Activated CD8-positive, alpha-beta T cell treated with anti-CD3 and anti-CD28 coated beads, Interleukin-2, amount 10 ng/mL, durations not matched to agents 7 days and 5 days (primary cell): ENCODE data around the gene DOK5. TPM values are rescaled to one million over a fixed set of nuclear protein-coding genes. Genes with fewer than 3 reads are reported as not detected.

Experiments used
- ATAC-seq: fragments of 150-1000 bp; cut with Tn5 transposase; one replicate; pipeline ENCODE4 v1.10.0; 2021; ENCODE audit warnings: moderate library complexity
- CTCF ChIA-PET: fragments of 350-600 bp; sonication (Branson Sonifier 250); formaldehyde crosslinking; loops from one replicate; lab custom pipeline; 2021; ENCODE audit warnings: antibody characterized with exemption; lab: Charles Lee
- POLR2A ChIA-PET: fragments of 350-600 bp; sonication (Branson Sonifier 250); formaldehyde crosslinking; loops from one replicate; lab custom pipeline; 2021; ENCODE audit warnings: antibody characterized with exemption; lab: Charles Lee
- DNase-seq: peaks from one replicate; pipeline ENCODE4 v3.0.0-alpha.2; 2020
- H3K27ac Mint-ChIP-seq: one replicate; pipeline ENCODE4 v1.8.0; 2021; ENCODE audit warnings: mild to moderate bottlenecking, mixed read lengths
- H3K27me3 Mint-ChIP-seq: one replicate; pipeline ENCODE4 v1.8.0; 2021; ENCODE audit warnings: low read depth, mixed read lengths
- H3K36me3 Mint-ChIP-seq: one replicate; pipeline ENCODE4 v1.8.0; 2021; ENCODE audit warnings: low read depth, mixed read lengths
- H3K4me1 Mint-ChIP-seq: one replicate; pipeline ENCODE4 v1.8.0; 2021; ENCODE audit warnings: low read depth, mixed read lengths
- H3K4me3 Mint-ChIP-seq: one replicate; pipeline ENCODE4 v1.8.0; 2021; ENCODE audit warnings: mild to moderate bottlenecking, mixed read lengths
- H3K9me3 Mint-ChIP-seq: one replicate; pipeline ENCODE4 v1.8.0; 2022; ENCODE audit warnings: mixed read lengths; ENCODE audit not compliant: insufficient read depth
- total RNA-seq, 2 experiments: library from RNA; stranded (reverse); gene quantifications; one replicate each; pipeline ENCODE4 v1.2.3, GENCODE V29; 2021

DOK5 gene
- total RNA-seq, 2 experiments from 2014 or later: not detected

GRCh38 chr20:54577637-54578036, 102.2 kb downstream of the DOK5 start:
- Mint-ChIP-seq H3K9me3 (no peaks in the 10 kb centered on the region), H3K36me3 (no peaks in the 10 kb centered on the region), H3K27ac (no peak overlapping the region), H3K4me3 (no peak overlapping the region), H3K27me3 (no peaks in the 10 kb centered on the region), H3K4me1 (no peaks in the 10 kb centered on the region)
- DNase-seq: no peak
- ATAC-seq: no peak
- CTCF ChIA-PET: no interaction called here
- POLR2A ChIA-PET: no interaction called here

- ChIA-PET CTCF (no interaction called here), POLR2A (no interaction called here)
- Mint-ChIP-seq H3K9me3 (no peaks in the 10 kb centered on the region), H3K4me1 (no peaks in the 10 kb centered on the region), H3K27ac (no peak overlapping the region), H3K4me3 (no peak overlapping the region), H3K36me3 (no peaks in the 10 kb centered on the region), H3K27me3 (no peaks in the 10 kb centered on the region)
- DNase-seq: no peak
- ATAC-seq: no peak
Observed at GRCh38 chr20:54585217-54585616, 109.8 kb downstream of the DOK5 start.

- CTCF ChIA-PET: no interaction called here
- Mint-ChIP-seq H3K9me3 (no peaks in the 10 kb centered on the region), H3K4me1 (no peaks in the 10 kb centered on the region), H3K27me3 (no peaks in the 10 kb centered on the region), H3K27ac (no peak overlapping the region), H3K36me3 (no peaks in the 10 kb centered on the region), H3K4me3 (no peak overlapping the region)
- POLR2A ChIA-PET: no interaction called here
- DNase-seq (no peak), ATAC-seq (no peak)
Observed at GRCh38 chr20:54587408-54587807, 112.0 kb downstream of the DOK5 start.

- no peak overlapping the region for H3K27ac Mint-ChIP-seq
Observed at GRCh38 chr20:54589402-54590030, 114.1 kb downstream of the DOK5 start.

GRCh38 chr20:54590856-54591255, 115.5 kb downstream of the DOK5 start:
- Mint-ChIP-seq H3K27ac (no peak overlapping the region), H3K36me3 (no peaks in the 10 kb centered on the region), H3K4me3 (no peak overlapping the region), H3K4me1 (no peaks in the 10 kb centered on the region), H3K9me3 (no peaks in the 10 kb centered on the region), H3K27me3 (no peaks in the 10 kb centered on the region)
- CTCF ChIA-PET: no interaction called here
- ATAC-seq (no peak), DNase-seq (no peak)
- POLR2A ChIA-PET: no interaction called here

More at GRCh38 chr20:54589402-54590030, 114.1 kb downstream of the DOK5 start:
- DNase-seq (no peak), ATAC-seq (no peak)
- Mint-ChIP-seq H3K4me1 (no peaks in the 10 kb centered on the region), H3K36me3 (no peaks in the 10 kb centered on the region), H3K9me3 (no peaks in the 10 kb centered on the region), H3K27me3 (no peaks in the 10 kb centered on the region), H3K4me3 (no peak overlapping the region)
- ChIA-PET POLR2A (no interaction called here), CTCF (no interaction called here)

- ATAC-seq: no peak
- Mint-ChIP-seq H3K9me3 (no peaks in the 10 kb centered on the region), H3K4me3 (no peak overlapping the region), H3K36me3 (no peaks in the 10 kb centered on the region), H3K27me3 (no peaks in the 10 kb centered on the region), H3K4me1 (no peaks in the 10 kb centered on the region), H3K27ac (no peak overlapping the region)
- POLR2A ChIA-PET: no interaction called here
- CTCF ChIA-PET: interaction anchor here (0.9 kb wide), 1 partner anchor 23 kb away, joined by 3 read pairs; no protein-coding TSS in a partner anchor
- DNase-seq: no peak
Observed at GRCh38 chr20:54596651-54597050, 121.3 kb downstream of the DOK5 start.

GRCh38 chr20:54598352-54598751, 123.0 kb downstream of the DOK5 start:
- H3K36me3 Mint-ChIP-seq: no peaks in the 10 kb centered on the region
- no peaks in the 10 kb centered on the region for H3K27me3 Mint-ChIP-seq
- DNase-seq: no peak
- H3K4me1 Mint-ChIP-seq: no peaks in the 10 kb centered on the region
- no peak for ATAC-seq
- CTCF ChIA-PET: no interaction called here
- H3K9me3 Mint-ChIP-seq: no peaks in the 10 kb centered on the region
- no peak overlapping the region for H3K27ac Mint-ChIP-seq
- POLR2A ChIA-PET: no interaction called here
- no peak overlapping the region for H3K4me3 Mint-ChIP-seq

GRCh38 chr20:54600634-54601033, 125.2 kb downstream of the DOK5 start:
- no peaks in the 10 kb centered on the region for H3K4me1 Mint-ChIP-seq
- ChIA-PET CTCF (no interaction called here), POLR2A (no interaction called here)
- no peaks in the 10 kb centered on the region for H3K27me3 Mint-ChIP-seq
- H3K27ac Mint-ChIP-seq: no peak overlapping the region
- no peak for DNase-seq
- ATAC-seq: no peak
- no peak overlapping the region for H3K4me3 Mint-ChIP-seq
- no peaks in the 10 kb centered on the region for H3K36me3 Mint-ChIP-seq
- no peaks in the 10 kb centered on the region for H3K9me3 Mint-ChIP-seq

GRCh38 chr20:54601831-54602515, 126.6 kb downstream of the DOK5 start:
- ChIA-PET POLR2A (no interaction called here), CTCF (interaction anchor here (0.6 kb wide), 1 partner anchor 8 kb away, joined by 3 read pairs; no protein-coding TSS in a partner anchor)
- H3K9me3 Mint-ChIP-seq: no peaks in the 10 kb centered on the region
- H3K36me3 Mint-ChIP-seq: no peaks in the 10 kb centered on the region
- no peaks in the 10 kb centered on the region for H3K4me1 Mint-ChIP-seq
- no peak overlapping the region for H3K27ac Mint-ChIP-seq
- no peaks in the 10 kb centered on the region for H3K27me3 Mint-ChIP-seq
- no peak for DNase-seq
- no peak overlapping the region for H3K4me3 Mint-ChIP-seq
- ATAC-seq: no peak

GRCh38 chr20:54605319-54605718, 129.9 kb downstream of the DOK5 start:
- ChIA-PET POLR2A (no interaction called here), CTCF (no interaction called here)
- DNase-seq (no peak), ATAC-seq (no peak)
- H3K4me1 Mint-ChIP-seq: no peaks in the 10 kb centered on the region
- H3K4me3 Mint-ChIP-seq: no peak overlapping the region
- no peak overlapping the region for H3K27ac Mint-ChIP-seq
- H3K27me3 Mint-ChIP-seq: no peaks in the 10 kb centered on the region
- no peaks in the 10 kb centered on the region for H3K9me3 Mint-ChIP-seq
- no peaks in the 10 kb centered on the region for H3K36me3 Mint-ChIP-seq

- H3K27ac Mint-ChIP-seq: no peak overlapping the region
Observed at GRCh38 chr20:54606380-54606779, 131.0 kb downstream of the DOK5 start.

GRCh38 chr20:54608039-54608745, 132.8 kb downstream of the DOK5 start:
- CTCF ChIA-PET: no interaction called here
- Mint-ChIP-seq H3K36me3 (no peaks in the 10 kb centered on the region), H3K9me3 (no peaks in the 10 kb centered on the region), H3K27me3 (no peaks in the 10 kb centered on the region), H3K27ac (no peak overlapping the region), H3K4me1 (no peaks in the 10 kb centered on the region), H3K4me3 (no peak overlapping the region)
- no peak for DNase-seq
- POLR2A ChIA-PET: no interaction called here
- no peak for ATAC-seq

More at GRCh38 chr20:54606380-54606779, 131.0 kb downstream of the DOK5 start:
- no peaks in the 10 kb centered on the region for H3K27me3 Mint-ChIP-seq
- no peaks in the 10 kb centered on the region for H3K9me3 Mint-ChIP-seq
- ATAC-seq (no peak), DNase-seq (no peak)
- ChIA-PET POLR2A (no interaction called here), CTCF (no interaction called here)
- no peaks in the 10 kb centered on the region for H3K4me1 Mint-ChIP-seq
- H3K4me3 Mint-ChIP-seq: no peak overlapping the region
- H3K36me3 Mint-ChIP-seq: no peaks in the 10 kb centered on the region
